K562 (cell line): ENCODE data around the gene TAF10. TPM values are rescaled to one million over a fixed set of nuclear protein-coding genes. Genes with fewer than 3 reads are reported as not detected.

Experiments
- ATF7 ChIP-seq: fragments of 450-650 bp; IDR thresholded peaks from 2 replicates; pipeline ENCODE4 v1.7.1; 2014; ENCODE audit warnings: mild to moderate bottlenecking, moderate library complexity
- BRD9 ChIP-seq: fragments of 450-650 bp; IDR thresholded peaks from 2 replicates; pipeline ENCODE4 v1.6.1; 2018; ENCODE audit warnings: low read depth; ENCODE audit not compliant: partially characterized antibody
- GTF2A2 ChIP-seq: IDR thresholded peaks from 2 replicates; pipeline ENCODE4 v1.6.1; 2016; ENCODE audit warnings: mild to moderate bottlenecking, missing genetic modification characterization, missing compliant biosample characterization
- MAZ ChIP-seq, 2 experiments: fragments of 450-650 bp in 1 of 2; sonication (generic) in 1 of 2; formaldehyde crosslinking; IDR thresholded peaks in 1 of 2; conservative IDR thresholded peaks in 1 of 2; 2 replicates each; pipeline versions ENCODE4 v1.4.0 to v1.5.0; 2020; ENCODE audit warnings: mild to moderate bottlenecking in 1 of 2, missing genetic modification reagents in 1 of 2
- SREBF2 ChIP-seq: sonication (generic); formaldehyde crosslinking; IDR thresholded peaks from 2 replicates; pipeline ENCODE4 v1.4.0; 2020; ENCODE audit warnings: mild to moderate bottlenecking, missing genetic modification reagents
- ZNF311 ChIP-seq: fragments of 250-450 bp; sonication (Bioruptor Pico); IDR thresholded peaks from 2 replicates; pipeline ENCODE4 v1.4.0; 2020; ENCODE audit warnings: mild to moderate bottlenecking, moderate library complexity
- polyA plus RNA-seq, 8 experiments: library from polyadenylated mRNA; depleted of rRNA in 4 of 8; stranded (reverse) in 5 of 8; unstranded in 3 of 8; fragments of >200 nt; fragmentation: Nextera tagmentation in 2 of 8; fragmentation: Illumina TruSeq in 1 of 8; extraction: Ambion mirVana in 2 of 8; extraction: Trizol in 1 of 8; gene quantifications; 2 replicates each; pipeline versions ENCODE4 v1.2.1 to v1.2.3, GENCODE V29; 2011 to 2014; ENCODE audit warnings: inconsistent platforms in 1 of 8, missing spikeins in 1 of 8
- total RNA-seq, 7 experiments: library from RNA; depleted of rRNA in 6 of 7; stranded (reverse); fragments of >200 nt in 6 of 7; fragmentation: Illumina TruSeq in 2 of 7; extraction: Trizol in 2 of 7; gene quantifications; 2 replicates each; pipeline versions ENCODE4 v1.2.1 to v1.2.3, GENCODE V29; 2011 to 2021; ENCODE audit warnings: low replicate concordance in 1 of 7
- TF ChIP-seq, protein P1 (sequence below): fragments of 200-400 bp; formaldehyde crosslinking; IDR thresholded peaks from 2 replicates; pipeline ENCODE4 v1.6.1; 2017; ENCODE audit warnings: mild to moderate bottlenecking, low read depth, low read length, moderate library complexity
- TF ChIP-seq, protein P2 (sequence below): fragments of 450-650 bp; IDR thresholded peaks from 2 replicates; pipeline ENCODE4 v1.6.1; 2017; ENCODE audit warnings: mild to moderate bottlenecking, moderate library complexity
- TF ChIP-seq, protein P3 (sequence below): fragments of 200-800 bp; sonication (Bioruptor generic); IDR thresholded peaks from 2 replicates; pipeline ENCODE4 v1.6.1; 2017; ENCODE audit warnings: missing genetic modification characterization, missing compliant biosample characterization
- TF ChIP-seq, protein P4 (sequence below): fragments of 450-650 bp; IDR thresholded peaks from 2 replicates; pipeline ENCODE4 v1.6.1; 2018; ENCODE audit not compliant: partially characterized antibody
- TF ChIP-seq, protein P5 (sequence below): fragments of 250-450 bp; sonication (Bioruptor Pico); IDR thresholded peaks from 2 replicates; pipeline ENCODE4 v1.5.0; 2020; ENCODE audit warnings: mild to moderate bottlenecking, borderline replicate concordance
- TF ChIP-seq, protein P6 (sequence below): fragments of 250-450 bp; sonication (Bioruptor Pico); IDR thresholded peaks from 2 replicates; pipeline ENCODE4 v1.8.0; 2022; ENCODE audit warnings: moderate library complexity, mild to moderate bottlenecking, inconsistent platforms

The TAF10 gene
- total and polyA plus RNA-seq, 9 of the 15 experiments (the other 6 are each of a cell fraction or from before 2014, with no cell fraction given) = 19.5 to 197 (median 121) TPM

DNA sequence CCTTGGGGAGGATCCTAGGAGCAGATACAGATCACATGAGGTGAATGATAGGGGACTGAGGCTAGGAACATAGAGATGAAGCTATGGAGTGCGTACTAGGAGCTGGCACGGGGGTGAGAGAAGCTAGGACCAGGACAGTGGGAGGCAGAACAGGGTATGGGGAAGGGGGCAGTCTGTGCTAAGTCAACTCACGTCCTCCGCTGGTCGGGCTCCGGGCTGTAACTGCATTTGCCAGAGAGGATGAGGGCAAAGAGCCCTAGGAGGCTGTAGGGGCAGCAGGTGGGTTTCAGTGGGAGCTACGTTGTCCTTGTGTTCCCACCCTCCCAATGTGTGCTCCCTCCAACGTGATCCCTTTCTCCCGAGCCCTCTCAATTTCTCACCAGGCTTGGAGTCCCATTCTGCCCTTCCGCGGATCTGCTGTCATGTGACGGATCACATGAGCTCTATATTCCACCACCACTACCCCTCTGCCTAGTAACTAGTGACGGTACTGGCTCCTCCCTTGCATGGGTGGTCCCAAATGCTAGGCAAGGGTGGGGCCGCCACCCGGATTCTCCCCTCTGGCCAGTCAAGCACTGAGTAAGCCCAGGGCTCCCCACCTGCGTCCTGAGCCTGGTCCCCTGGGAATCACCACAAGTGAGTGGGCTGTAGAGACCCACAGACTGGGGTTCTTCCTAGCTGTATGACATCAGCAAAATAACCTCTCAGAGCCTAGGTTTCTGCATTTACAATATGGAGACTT, 7.2 kb upstream of the TAF10 start, which contains the start of gene TPP1 (continued):
- TF ChIP-seq GTF2A2 = no peak
- no peak for TF ChIP-seq BRD9
- TF ChIP-seq, protein P1, sequence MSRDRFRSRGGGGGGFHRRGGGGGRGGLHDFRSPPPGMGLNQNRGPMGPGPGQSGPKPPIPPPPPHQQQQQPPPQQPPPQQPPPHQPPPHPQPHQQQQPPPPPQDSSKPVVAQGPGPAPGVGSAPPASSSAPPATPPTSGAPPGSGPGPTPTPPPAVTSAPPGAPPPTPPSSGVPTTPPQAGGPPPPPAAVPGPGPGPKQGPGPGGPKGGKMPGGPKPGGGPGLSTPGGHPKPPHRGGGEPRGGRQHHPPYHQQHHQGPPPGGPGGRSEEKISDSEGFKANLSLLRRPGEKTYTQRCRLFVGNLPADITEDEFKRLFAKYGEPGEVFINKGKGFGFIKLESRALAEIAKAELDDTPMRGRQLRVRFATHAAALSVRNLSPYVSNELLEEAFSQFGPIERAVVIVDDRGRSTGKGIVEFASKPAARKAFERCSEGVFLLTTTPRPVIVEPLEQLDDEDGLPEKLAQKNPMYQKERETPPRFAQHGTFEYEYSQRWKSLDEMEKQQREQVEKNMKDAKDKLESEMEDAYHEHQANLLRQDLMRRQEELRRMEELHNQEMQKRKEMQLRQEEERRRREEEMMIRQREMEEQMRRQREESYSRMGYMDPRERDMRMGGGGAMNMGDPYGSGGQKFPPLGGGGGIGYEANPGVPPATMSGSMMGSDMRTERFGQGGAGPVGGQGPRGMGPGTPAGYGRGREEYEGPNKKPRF = no peak
- TF ChIP-seq SREBF2 (CRISPR knock-in tag) = no peak
- TF ChIP-seq, protein P2, sequence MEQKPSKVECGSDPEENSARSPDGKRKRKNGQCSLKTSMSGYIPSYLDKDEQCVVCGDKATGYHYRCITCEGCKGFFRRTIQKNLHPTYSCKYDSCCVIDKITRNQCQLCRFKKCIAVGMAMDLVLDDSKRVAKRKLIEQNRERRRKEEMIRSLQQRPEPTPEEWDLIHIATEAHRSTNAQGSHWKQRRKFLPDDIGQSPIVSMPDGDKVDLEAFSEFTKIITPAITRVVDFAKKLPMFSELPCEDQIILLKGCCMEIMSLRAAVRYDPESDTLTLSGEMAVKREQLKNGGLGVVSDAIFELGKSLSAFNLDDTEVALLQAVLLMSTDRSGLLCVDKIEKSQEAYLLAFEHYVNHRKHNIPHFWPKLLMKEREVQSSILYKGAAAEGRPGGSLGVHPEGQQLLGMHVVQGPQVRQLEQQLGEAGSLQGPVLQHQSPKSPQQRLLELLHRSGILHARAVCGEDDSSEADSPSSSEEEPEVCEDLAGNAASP = no peak
- TF ChIP-seq, protein P3, sequence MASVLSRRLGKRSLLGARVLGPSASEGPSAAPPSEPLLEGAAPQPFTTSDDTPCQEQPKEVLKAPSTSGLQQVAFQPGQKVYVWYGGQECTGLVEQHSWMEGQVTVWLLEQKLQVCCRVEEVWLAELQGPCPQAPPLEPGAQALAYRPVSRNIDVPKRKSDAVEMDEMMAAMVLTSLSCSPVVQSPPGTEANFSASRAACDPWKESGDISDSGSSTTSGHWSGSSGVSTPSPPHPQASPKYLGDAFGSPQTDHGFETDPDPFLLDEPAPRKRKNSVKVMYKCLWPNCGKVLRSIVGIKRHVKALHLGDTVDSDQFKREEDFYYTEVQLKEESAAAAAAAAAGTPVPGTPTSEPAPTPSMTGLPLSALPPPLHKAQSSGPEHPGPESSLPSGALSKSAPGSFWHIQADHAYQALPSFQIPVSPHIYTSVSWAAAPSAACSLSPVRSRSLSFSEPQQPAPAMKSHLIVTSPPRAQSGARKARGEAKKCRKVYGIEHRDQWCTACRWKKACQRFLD (CRISPR knock-in tag) = no peak
- peak in 1 of 2 experiments; percentile 76; a peak in 2 of 4 replicates for TF ChIP-seq MAZ (CRISPR knock-in tag; conservative IDR thresholded peaks at IDR 0.05 in 1 of 2, IDR thresholded peaks at IDR 0.05 in 1 of 2)
- TF ChIP-seq, protein P4, sequence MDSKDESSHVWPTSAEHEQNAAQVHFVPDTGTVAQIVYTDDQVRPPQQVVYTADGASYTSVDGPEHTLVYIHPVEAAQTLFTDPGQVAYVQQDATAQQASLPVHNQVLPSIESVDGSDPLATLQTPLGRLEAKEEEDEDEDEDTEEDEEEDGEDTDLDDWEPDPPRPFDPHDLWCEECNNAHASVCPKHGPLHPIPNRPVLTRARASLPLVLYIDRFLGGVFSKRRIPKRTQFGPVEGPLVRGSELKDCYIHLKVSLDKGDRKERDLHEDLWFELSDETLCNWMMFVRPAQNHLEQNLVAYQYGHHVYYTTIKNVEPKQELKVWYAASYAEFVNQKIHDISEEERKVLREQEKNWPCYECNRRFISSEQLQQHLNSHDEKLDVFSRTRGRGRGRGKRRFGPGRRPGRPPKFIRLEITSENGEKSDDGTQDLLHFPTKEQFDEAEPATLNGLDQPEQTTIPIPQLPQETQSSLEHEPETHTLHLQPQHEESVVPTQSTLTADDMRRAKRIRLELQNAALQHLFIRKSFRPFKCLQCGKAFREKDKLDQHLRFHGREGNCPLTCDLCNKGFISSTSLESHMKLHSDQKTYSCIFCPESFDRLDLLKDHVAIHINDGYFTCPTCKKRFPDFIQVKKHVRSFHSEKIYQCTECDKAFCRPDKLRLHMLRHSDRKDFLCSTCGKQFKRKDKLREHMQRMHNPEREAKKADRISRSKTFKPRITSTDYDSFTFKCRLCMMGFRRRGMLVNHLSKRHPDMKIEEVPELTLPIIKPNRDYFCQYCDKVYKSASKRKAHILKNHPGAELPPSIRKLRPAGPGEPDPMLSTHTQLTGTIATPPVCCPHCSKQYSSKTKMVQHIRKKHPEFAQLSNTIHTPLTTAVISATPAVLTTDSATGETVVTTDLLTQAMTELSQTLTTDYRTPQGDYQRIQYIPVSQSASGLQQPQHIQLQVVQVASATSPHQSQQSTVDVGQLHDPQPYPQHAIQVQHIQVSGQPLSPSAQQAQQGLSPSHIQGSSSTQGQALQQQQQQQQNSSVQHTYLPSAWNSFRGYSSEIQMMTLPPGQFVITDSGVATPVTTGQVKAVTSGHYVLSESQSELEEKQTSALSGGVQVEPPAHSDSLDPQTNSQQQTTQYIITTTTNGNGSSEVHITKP = peak; percentile 86
- TF ChIP-seq, protein P5, sequence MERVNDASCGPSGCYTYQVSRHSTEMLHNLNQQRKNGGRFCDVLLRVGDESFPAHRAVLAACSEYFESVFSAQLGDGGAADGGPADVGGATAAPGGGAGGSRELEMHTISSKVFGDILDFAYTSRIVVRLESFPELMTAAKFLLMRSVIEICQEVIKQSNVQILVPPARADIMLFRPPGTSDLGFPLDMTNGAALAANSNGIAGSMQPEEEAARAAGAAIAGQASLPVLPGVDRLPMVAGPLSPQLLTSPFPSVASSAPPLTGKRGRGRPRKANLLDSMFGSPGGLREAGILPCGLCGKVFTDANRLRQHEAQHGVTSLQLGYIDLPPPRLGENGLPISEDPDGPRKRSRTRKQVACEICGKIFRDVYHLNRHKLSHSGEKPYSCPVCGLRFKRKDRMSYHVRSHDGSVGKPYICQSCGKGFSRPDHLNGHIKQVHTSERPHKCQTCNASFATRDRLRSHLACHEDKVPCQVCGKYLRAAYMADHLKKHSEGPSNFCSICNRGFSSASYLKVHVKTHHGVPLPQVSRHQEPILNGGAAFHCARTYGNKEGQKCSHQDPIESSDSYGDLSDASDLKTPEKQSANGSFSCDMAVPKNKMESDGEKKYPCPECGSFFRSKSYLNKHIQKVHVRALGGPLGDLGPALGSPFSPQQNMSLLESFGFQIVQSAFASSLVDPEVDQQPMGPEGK (CRISPR knock-in tag) = no peak
- TF ChIP-seq ATF7 = peak; percentile 50
- TF ChIP-seq ZNF311 (CRISPR knock-in tag) = no peak
- TF ChIP-seq, protein P6, sequence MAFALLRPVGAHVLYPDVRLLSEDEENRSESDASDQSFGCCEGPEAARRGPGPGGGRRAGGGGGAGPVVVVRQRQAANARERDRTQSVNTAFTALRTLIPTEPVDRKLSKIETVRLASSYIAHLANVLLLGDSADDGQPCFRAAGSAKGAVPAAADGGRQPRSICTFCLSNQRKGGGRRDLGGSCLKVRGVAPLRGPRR (CRISPR knock-in tag) = no peak
